T-cell (primary cell): Measurements from ENCODE around the gene NCAM1. TPM values are rescaled to one million over a fixed set of nuclear protein-coding genes. Genes with fewer than 3 reads are reported as not detected.

ENCODE experiments used
- ATAC-seq, 4 experiments: fragments of 200-7000 bp in 3 of 4; fragments of 150-1000 bp in 1 of 4; cut with Tn5 transposase; replicated peaks in 1 of 4; 1 replicate in 3 of 4; 2 replicates in 1 of 4; pipeline ENCODE4 v1.10.0; 2021; ENCODE audit warnings: moderate library complexity in 3 of 4, mild to moderate bottlenecking in 2 of 4, moderate number of reproducible peaks in 1 of 4
- CTCF ChIA-PET, 2 donors: fragments of 300-600 bp; sonication (Branson Sonifier 250); formaldehyde crosslinking; loops; one replicate each; lab custom pipeline; 2022; ENCODE audit warnings: antibody characterized with exemption in 2 of 2; lab: Charles Lee
- POLR2A ChIA-PET, 2 donors: fragments of 300-600 bp; sonication (Branson Sonifier 250); formaldehyde crosslinking; loops; one replicate each; lab custom pipeline; 2022; ENCODE audit warnings: antibody characterized with exemption in 2 of 2; lab: Charles Lee
- DNase-seq, 35 experiments: peaks; one replicate each; pipeline versions ENCODE4 v3.0.0 to v3.0.0-alpha.2; 2013 to 2023
- H3K27ac ChIP-seq: one replicate; pipeline ENCODE4 v1.5.1; 2013; ENCODE audit warnings: low read length
- H3K27me3 ChIP-seq, 2 experiments: replicated peaks in 1 of 2; 1 replicate in 1 of 2; 2 replicates in 1 of 2; pipeline versions ENCODE4 v1.6.1 to v1.7.0; 2013; ENCODE audit warnings: low read length in 1 of 2, mixed read lengths in 1 of 2; ENCODE audit not compliant: control insufficient read depth in 2 of 2, insufficient read depth in 2 of 2; ENCODE audit errors: extremely low read depth in 1 of 2
- H3K36me3 ChIP-seq, 2 donors: 1 replicate in 1 of 2; 2 replicates in 1 of 2; pipeline versions ENCODE4 v1.6.1 to v1.7.0; 2013; ENCODE audit warnings: low read length in 1 of 2; ENCODE audit not compliant: control insufficient read depth in 2 of 2, insufficient read depth in 1 of 2; ENCODE audit errors: extremely low read depth in 1 of 2
- H3K4me1 ChIP-seq, 2 experiments: 1 replicate in 1 of 2; 2 replicates in 1 of 2; pipeline versions ENCODE4 v1.6.1 to v1.7.0; 2013; ENCODE audit warnings: low read length in 2 of 2, mixed read lengths in 1 of 2; ENCODE audit not compliant: insufficient read depth in 2 of 2, control insufficient read depth in 1 of 2; ENCODE audit errors: extremely low read depth in 1 of 2
- H3K4me3 ChIP-seq, 2 donors: 1 replicate in 1 of 2; 2 replicates in 1 of 2; pipeline versions ENCODE4 v1.5.1 to v1.7.0; 2013; ENCODE audit warnings: mild to moderate bottlenecking in 2 of 2, low read length in 1 of 2, moderate library complexity in 1 of 2; ENCODE audit not compliant: control insufficient read depth in 1 of 2; ENCODE audit errors: extremely low read depth in 1 of 2
- H3K9me3 ChIP-seq: 2 replicates; pipeline ENCODE4 v1.7.0; 2013
- H3K27ac Mint-ChIP-seq, 2 donors: one replicate each; pipeline ENCODE4 v1.8.0; 2020 to 2021; ENCODE audit warnings: mild to moderate bottlenecking in 2 of 2, mixed read lengths in 2 of 2
- H3K27me3 Mint-ChIP-seq, 2 donors: one replicate each; pipeline ENCODE4 v1.8.0; 2021 to 2022; ENCODE audit warnings: mixed read lengths in 2 of 2
- H3K36me3 Mint-ChIP-seq: one replicate; pipeline ENCODE4 v1.8.0; 2021; ENCODE audit warnings: mixed read lengths
- H3K4me1 Mint-ChIP-seq, 3 donors: one replicate each; pipeline ENCODE4 v1.8.0; 2020 to 2022; ENCODE audit warnings: mixed read lengths in 3 of 3, mild to moderate bottlenecking in 1 of 3
- H3K4me3 Mint-ChIP-seq, 3 donors: one replicate each; pipeline ENCODE4 v1.8.0; 2020 to 2022; ENCODE audit warnings: mild to moderate bottlenecking in 3 of 3, mixed read lengths in 3 of 3, moderate library complexity in 3 of 3
- H3K9me3 Mint-ChIP-seq, 3 donors: one replicate each; pipeline ENCODE4 v1.8.0; 2020 to 2022; ENCODE audit warnings: mixed read lengths in 3 of 3
- WGBS: methylation state at CpG from one replicate; pipeline ENCODE4 v1.1.5; 2013; ENCODE audit warnings: missing lambda C conversion rate; ENCODE audit not compliant: insufficient coverage; 5-methylcytosine and 5-hydroxymethylcytosine counted together
- total RNA-seq, 35 experiments: library from RNA in 6 of 35; stranded (reverse) in 6 of 35; fragments of 120-200 nt in 1 of 35; gene quantifications; one replicate each; pipeline versions ENCODE4 v1.2.1 to v1.2.4 and lab custom pipeline; 2013 to 2026

NCAM1 gene
- total RNA-seq, 5 donors from 2014 or later (not counting 1 experiment from before 2014, with no cell fraction given), result 0.90 to 1.8 (median 1.1) TPM

DNA sequence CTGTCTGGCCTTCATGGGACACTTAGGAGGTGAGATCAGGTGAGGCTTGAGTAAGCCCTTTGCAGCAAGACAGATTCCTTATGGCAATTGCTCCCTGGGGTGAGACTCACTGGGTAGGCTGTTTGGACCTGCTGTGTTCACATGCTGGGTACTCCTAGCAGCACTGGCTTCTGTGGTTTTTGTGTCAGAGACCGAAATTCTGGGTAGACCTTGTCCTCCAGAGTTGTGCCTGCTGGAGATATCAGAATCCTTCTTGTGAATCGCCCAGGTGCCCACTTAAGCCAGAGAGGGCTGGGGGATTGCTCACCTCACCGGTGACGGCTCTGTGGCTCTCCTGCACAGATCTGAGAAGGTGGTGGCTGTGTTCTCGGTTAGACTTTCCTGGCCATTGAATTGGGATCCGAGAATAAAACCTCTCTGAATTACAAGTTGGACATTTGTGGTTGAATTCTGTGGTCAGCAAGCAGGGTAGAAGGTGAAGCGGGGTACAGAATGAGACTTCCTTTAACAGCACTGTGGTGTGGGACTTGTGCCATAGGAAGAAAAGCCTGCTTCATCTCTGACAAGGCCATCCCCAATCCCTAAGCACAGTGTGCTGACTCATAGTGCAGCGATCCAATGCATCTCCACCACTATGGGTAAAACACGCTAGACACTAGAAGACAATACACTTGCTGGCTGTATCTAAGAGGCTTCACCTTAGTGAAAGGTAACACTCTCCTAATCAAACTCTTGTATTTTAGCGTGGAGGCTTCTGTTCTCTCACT, 300.7 kb downstream of the NCAM1 start:
- CTCF ChIA-PET, result no interaction called here
- no peak overlapping the region for H3K27ac ChIP-seq
- Mint-ChIP-seq H3K4me1 (peaks cover 0 to 2% (median 0%) of the 10 kb centered on the region in 3 donors), H3K36me3 (no peaks in the 10 kb centered on the region), H3K9me3 (no peaks in the 10 kb centered on the region), H3K27me3 (peaks cover 6 to 7% of the 10 kb centered on the region in 2 donors), H3K27ac (no peak overlapping the region), H3K4me3 (no peak overlapping the region)
- ATAC-seq, result no peak
- peaks cover 0 to 5% of the 10 kb centered on the region in 2 experiments for H3K27me3 ChIP-seq
- no peaks in the 10 kb centered on the region for H3K9me3 ChIP-seq
- no peaks in the 10 kb centered on the region for H3K36me3 ChIP-seq
- H3K4me1 ChIP-seq, result no peaks in the 10 kb centered on the region
- POLR2A ChIA-PET, result no interaction called here
- DNase-seq, result no peak
- H3K4me3 ChIP-seq, result no peak overlapping the region
- WGBS, result 76% methylated on average over 8 of the region's 10 CpGs

DNA sequence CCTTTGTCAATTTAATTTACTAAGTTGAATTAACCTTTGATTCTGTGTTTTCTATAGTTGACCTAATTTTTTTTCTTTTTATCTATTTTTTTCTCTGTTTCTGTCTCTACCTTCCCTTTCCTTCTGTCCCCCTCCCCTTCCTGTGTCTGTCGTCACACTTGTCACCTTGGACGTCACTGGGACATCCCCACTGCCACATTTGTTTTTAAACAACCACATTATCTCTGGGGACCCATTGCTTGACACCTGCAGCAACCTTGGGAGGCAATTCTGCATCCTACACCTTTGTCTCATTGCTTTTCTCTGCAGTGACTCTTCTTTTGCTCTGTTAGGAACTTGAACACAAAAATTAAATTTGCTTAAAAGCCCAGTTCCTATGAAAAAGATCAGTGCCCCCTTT, 301.4 kb downstream of the NCAM1 start:
- ATAC-seq, result peak in 1 of 4 experiments; percentile 28
- H3K27ac ChIP-seq, result no peak overlapping the region
- ChIA-PET CTCF (interaction anchor here (0.6 kb wide), 2 partner anchors 982 to 983 kb away, joined by 3 to 12 read pairs; no protein-coding TSS in a partner anchor), POLR2A (no interaction called here)
- H3K27me3 Mint-ChIP-seq, result peaks cover 6 to 11% of the 10 kb centered on the region in 2 donors
- no peaks in the 10 kb centered on the region for H3K4me1 ChIP-seq
- H3K9me3 ChIP-seq, result no peaks in the 10 kb centered on the region
- no peaks in the 10 kb centered on the region for H3K36me3 ChIP-seq
- DNase-seq, result peak in 4 of 35 experiments; percentile 4 to 21 (median 8)
- peaks cover 0 to 5% of the 10 kb centered on the region in 2 experiments for H3K27me3 ChIP-seq
- no peaks in the 10 kb centered on the region for H3K36me3 Mint-ChIP-seq
- no peak overlapping the region for H3K4me3 Mint-ChIP-seq
- H3K9me3 Mint-ChIP-seq, result no peaks in the 10 kb centered on the region
- no peak overlapping the region for H3K27ac Mint-ChIP-seq
- H3K4me1 Mint-ChIP-seq, result peaks cover 0 to 2% (median 0%) of the 10 kb centered on the region in 3 donors
- H3K4me3 ChIP-seq, result no peak overlapping the region
- WGBS, result 30% methylated on average over 2 of the region's 2 CpGs

DNA sequence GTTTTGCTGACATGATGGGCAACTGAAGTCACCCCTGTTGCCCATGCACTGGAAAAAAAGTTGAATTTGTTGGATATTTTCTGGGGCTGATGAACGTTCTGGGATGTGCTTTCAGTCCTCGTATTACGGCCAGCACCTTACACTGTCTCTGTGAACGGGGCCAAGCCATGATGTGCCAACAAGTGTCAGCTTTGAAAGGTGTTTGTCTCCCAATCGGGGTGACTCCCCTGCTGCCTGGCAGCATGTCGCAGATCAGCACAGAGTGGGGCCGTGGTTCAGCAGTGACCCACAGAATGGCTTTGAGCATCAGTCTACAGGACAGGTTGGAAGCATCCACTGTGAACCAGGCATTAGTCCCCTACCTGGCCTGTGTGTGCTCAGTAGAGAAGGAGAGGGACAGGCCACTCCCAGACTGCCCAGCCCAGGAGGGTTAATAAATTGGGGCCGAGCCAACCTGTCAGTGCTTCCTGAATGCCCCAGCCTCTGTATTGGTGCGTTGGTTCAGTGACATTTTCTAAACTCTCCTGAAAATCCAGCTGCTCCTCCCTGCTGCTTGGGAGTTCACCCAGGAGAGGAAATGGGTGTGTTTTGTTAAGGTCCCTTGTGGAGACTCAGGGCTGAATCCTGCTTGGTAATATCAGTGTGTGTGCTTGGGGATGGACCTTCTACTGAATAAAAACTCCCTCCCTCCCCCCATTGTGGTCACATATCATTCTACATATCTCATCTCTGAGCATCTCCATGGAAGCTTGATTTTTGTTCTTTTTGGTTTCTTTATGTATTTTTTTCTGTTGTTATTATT, 302.4 kb downstream of the NCAM1 start:
- peaks cover 7 to 11% of the 10 kb centered on the region in 2 donors for H3K27me3 Mint-ChIP-seq
- WGBS, result 70% methylated on average over 7 of the region's 9 CpGs
- H3K9me3 Mint-ChIP-seq, result no peaks in the 10 kb centered on the region
- DNase-seq (no peak), ATAC-seq (no peak)
- CTCF ChIA-PET, result no interaction called here
- Histone ChIP-seq H3K27me3 (peaks cover 0 to 8% of the 10 kb centered on the region in 2 experiments), H3K27ac (no peak overlapping the region), H3K4me1 (no peaks in the 10 kb centered on the region), H3K4me3 (no peak overlapping the region), H3K36me3 (no peaks in the 10 kb centered on the region), H3K9me3 (no peaks in the 10 kb centered on the region)
- POLR2A ChIA-PET, result no interaction called here
- no peak overlapping the region for H3K4me3 Mint-ChIP-seq
- H3K27ac Mint-ChIP-seq, result no peak overlapping the region
- H3K4me1 Mint-ChIP-seq, result peaks cover 0 to 2% (median 0%) of the 10 kb centered on the region in 3 donors
- no peaks in the 10 kb centered on the region for H3K36me3 Mint-ChIP-seq

DNA sequence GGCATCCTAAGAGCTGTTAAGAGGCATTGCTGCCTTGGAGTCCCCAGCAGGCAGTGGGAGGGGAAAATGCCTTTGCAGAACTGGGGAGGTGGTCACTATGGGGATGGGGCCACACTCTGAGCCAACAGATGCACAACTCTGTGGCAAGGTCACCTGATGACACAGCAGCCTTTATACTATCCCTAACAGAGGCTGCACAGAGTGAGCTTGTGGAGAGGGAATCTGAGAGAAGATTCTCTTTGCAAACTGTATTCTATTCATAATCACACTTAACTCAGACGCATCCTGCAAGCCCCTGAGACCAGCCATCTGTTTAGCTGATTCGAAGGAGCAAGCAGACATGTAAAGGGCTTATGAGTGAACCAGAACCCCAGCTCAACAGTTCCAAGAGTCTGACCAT, 304.1 kb downstream of the NCAM1 start:
- ChIA-PET POLR2A (no interaction called here), CTCF (no interaction called here)
- no peaks in the 10 kb centered on the region for H3K36me3 ChIP-seq

DNA sequence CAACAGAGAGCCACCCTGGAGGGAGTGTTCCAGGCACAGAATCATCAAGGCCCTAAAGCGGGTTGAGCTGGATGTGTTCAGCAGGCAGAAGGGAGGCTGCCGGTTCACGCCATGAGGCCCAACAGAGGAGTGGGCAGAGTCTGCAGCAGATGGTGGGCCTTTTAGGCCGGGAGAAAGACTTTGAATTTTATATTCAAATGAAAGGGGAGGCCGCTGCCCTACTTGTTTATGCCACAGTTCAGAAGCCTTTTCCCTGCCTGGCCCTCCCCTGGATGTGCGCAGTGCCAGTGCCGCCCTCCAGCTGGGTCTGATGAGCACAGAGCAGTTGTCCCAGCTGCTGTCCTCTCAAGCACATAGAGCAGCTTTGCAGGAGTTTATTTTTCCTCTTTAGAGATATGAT, 306.3 kb downstream of the NCAM1 start:
- 72% methylated on average over 5 of the region's 7 CpGs for WGBS
- H3K4me1 Mint-ChIP-seq, result peaks cover 0 to 2% (median 0%) of the 10 kb centered on the region in 3 donors

More for the DNA sequence above, 304.1 kb downstream of the NCAM1 start:
- H3K27me3 ChIP-seq, result peaks cover 0 to 13% of the 10 kb centered on the region in 2 experiments
- Mint-ChIP-seq H3K27ac (no peak overlapping the region), H3K4me1 (peaks cover 0 to 2% (median 0%) of the 10 kb centered on the region in 3 donors), H3K27me3 (peaks cover 11 to 14% of the 10 kb centered on the region in 2 donors), H3K9me3 (no peaks in the 10 kb centered on the region), H3K4me3 (no peak overlapping the region), H3K36me3 (no peaks in the 10 kb centered on the region)
- H3K4me3 ChIP-seq, result no peak overlapping the region
- DNase-seq, result no peak
- H3K27ac ChIP-seq, result no peak overlapping the region
- no peak for ATAC-seq
- H3K4me1 ChIP-seq, result no peaks in the 10 kb centered on the region
- H3K9me3 ChIP-seq, result no peaks in the 10 kb centered on the region
- 60% methylated on average over 1 of the region's 2 CpGs for WGBS

DNA sequence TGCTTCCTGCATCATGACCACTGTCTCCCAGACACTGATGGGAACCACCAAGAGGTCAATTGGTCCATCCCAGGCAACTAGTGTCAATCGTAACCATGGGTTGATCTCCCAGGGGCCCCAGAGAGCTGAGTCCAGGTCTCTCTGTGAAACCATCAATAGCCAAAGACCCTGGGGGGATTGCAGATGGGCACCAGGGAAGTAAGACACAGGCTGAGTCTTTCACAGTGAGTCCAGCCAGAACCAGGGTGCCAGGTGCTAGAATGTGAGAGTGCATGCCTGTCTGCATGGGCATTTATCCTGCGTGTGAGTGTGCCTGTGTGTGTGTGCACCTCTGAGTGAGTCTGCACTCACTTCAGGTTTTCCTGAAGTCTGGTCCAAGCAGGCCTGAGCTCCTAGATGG, 307.9 kb downstream of the NCAM1 start:
- Histone ChIP-seq H3K9me3 (no peaks in the 10 kb centered on the region), H3K27me3 (peaks cover 0 to 13% of the 10 kb centered on the region in 2 experiments), H3K27ac (no peak overlapping the region), H3K4me1 (no peaks in the 10 kb centered on the region), H3K4me3 (no peak overlapping the region), H3K36me3 (no peaks in the 10 kb centered on the region)
- Mint-ChIP-seq H3K27me3 (peaks cover 11 to 15% of the 10 kb centered on the region in 2 donors), H3K36me3 (no peaks in the 10 kb centered on the region), H3K4me3 (no peak overlapping the region), H3K9me3 (no peaks in the 10 kb centered on the region), H3K27ac (no peak overlapping the region), H3K4me1 (no peaks in the 10 kb centered on the region)
- ATAC-seq, result no peak
- ChIA-PET CTCF (no interaction called here), POLR2A (no interaction called here)
- WGBS, result 94% methylated on average over 2 of the region's 2 CpGs
- no peak for DNase-seq

More for the DNA sequence above, 306.3 kb downstream of the NCAM1 start:
- H3K27me3 Mint-ChIP-seq, result peaks cover 11 to 17% of the 10 kb centered on the region in 2 donors
- H3K4me3 Mint-ChIP-seq, result no peak overlapping the region
- H3K9me3 ChIP-seq, result no peaks in the 10 kb centered on the region
- no peak for ATAC-seq
- no peak for DNase-seq
- H3K36me3 Mint-ChIP-seq, result no peaks in the 10 kb centered on the region
- ChIA-PET CTCF (no interaction called here), POLR2A (no interaction called here)
- H3K27ac ChIP-seq, result no peak overlapping the region
- H3K27me3 ChIP-seq, result peaks cover 0 to 16% of the 10 kb centered on the region in 2 experiments
- H3K36me3 ChIP-seq, result no peaks in the 10 kb centered on the region
- no peak overlapping the region for H3K4me3 ChIP-seq
- H3K4me1 ChIP-seq, result no peaks in the 10 kb centered on the region
- H3K9me3 Mint-ChIP-seq, result no peaks in the 10 kb centered on the region
- no peak overlapping the region for H3K27ac Mint-ChIP-seq
